HG03175 (cell line): ENCODE data around the gene EXOSC5.
"Not testable (repeated sequence)": the region's sequence is repeated elsewhere in the genome, so short reads cannot be mapped to it uniquely, and the experiment has no call there.

ENCODE experiments used
- ATAC-seq: cut with Tn5 transposase; IDR thresholded peaks from one replicate; pipeline ENCODE4 v1.9.1; 2021; ENCODE audit warnings: mild to moderate bottlenecking, moderate library complexity; ENCODE audit not compliant: unreplicated experiment

The EXOSC5 gene

DNA sequence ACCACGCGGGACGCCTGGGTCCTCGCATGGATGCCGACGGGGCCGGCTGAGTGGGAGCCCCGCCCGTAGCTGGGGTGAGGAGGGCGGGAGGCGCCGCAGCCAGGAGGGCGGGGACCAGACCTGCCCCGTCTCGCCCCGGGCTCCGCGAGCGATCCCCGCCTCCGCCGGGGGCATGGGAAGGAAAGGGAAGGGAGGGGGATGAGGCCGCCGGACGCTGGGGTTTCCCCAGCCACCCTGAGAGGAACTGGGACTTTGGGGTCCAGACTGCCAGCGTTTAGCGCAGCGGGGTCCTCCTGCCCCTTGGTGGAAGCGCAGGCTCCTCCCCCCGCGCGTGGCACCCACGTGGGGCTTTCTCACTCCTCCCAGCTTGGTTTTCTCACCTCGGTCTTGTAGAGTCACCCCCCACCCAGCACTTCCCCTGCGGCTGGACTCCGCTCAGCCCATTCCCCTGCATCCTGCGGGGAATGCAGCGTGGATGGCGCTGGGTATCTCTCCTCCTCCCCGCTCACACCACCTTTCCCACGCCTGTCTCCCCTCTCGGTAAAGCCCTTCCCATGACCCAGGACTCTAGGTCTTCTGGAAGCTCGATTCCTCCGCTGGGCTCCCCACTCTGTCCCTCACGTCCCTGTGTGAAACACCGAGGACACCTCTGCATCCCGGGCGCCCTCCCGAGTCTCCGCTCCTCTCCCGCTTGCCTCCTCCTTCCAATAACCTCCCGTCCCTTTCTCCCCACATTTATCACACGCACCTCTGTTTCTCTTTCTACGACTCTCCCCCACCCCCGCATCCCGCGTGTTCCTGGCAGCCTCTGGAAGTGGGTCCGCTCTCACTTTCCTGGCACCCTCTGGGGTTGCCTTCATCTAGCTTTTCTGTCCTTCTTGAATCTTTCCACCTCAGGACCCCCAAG lies 45.6 kb downstream of the EXOSC5 start:
- ATAC-seq, result peak; percentile 37

DNA sequence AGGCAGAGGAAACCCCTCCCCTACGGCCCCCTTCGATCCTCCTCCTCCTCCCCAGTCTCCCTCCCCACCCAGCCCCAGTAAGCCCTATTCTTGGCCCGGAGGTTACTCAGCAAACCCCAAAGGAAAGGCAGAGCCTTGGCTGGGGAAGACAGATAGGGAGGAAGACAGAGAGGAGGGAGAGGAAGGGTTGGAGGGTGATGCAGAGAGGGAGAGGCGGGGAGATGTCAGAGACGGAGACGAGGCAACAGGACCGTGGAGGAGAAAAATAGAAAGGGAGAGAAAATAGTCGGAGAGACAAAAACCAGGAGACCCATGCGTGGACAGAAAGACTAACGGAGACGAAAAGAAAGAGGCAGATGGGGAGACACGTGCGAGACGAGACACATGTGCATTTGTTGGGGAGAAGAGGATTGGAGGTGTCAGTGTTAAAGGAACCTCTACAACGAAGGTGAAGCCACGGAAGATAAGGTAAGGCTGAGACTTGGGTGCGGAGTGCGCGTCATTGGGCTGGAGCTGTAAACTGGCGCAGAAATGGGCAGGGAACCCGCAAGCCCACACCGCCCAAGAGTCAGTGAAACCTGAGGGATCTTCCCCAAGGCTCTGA lies 46.3 kb downstream of the EXOSC5 start:
- peak; percentile 3 for ATAC-seq

DNA sequence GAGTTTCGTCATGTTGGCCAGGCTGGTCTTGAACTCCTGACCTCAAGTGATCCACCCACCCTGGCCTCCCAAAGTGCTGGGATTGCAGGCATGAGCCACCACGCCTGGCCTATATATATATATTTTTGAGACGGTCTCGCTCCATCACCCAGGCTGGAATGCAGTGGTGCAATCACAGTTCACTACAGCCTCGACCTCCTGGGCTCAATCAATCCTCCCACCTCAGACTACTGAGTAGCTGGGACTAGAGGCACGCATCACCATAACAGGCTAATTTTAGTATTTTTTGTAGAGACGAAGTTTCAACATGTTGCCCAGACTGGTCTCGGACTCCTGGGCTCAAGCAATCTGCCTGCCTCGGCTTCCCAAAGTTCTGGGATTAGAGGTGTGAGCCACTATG lies 50.2 kb downstream of the EXOSC5 start:
- not testable (repeated sequence) for ATAC-seq

DNA sequence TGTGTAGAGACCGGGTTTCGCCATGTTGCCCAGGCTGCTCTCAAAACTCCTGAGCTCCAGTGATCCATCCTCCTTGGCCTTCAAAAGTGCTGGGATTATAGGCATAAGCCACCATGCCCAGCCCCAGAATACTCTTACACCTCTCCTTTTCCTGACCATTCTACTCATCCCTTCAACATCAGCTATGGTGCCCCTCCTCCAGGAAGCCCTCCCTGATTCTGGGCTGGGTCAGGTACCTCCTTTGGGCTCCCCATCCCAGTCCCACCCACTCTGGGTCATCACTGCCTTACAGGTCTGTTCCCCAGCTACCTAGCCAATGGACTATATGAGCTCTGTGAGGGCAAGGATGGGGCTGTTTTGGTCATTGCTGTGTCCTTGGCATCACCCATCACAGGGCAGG lies 53.0 kb downstream of the EXOSC5 start:
- no peak for ATAC-seq

DNA sequence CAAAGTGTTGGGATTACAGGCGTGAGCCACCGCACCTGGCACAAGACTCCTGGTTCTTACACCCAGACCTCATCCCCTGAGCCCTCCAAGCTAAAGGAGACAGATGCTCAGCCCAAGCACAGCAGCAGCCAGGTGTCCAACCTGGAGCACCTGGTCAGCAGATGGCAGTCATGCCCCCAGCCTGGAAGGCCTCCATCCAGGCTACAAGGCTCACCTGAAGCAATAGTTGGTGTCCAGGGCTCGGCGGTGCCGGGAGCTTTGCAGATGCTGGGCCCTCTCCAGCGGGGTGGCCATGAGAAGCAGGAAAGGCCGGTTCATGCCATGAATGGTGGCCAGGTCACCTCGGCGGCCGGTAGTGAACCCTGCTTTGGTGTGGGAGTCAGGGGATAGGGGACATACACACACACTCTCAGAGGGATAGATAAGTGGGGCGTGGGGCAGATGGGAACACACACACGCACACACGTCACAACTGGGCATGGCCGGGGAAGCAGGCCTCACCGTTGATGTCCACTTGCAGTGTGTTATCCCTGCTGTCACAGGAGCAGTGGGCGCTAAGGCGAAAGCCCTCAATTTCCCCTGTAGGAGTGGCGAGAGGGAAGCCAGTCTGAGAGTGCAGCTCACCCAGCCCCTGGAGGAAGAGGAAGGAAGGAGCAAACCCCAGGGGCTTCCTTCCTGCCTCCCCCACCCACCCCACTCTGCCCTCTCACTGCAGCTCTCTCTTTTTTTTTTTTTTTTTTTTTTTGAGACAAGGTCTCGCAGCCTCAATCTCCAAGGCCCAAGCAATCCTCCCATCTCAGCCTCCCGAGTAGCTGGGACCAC lies 55.3 kb downstream of the EXOSC5 start:
- ATAC-seq, result no peak

DNA sequence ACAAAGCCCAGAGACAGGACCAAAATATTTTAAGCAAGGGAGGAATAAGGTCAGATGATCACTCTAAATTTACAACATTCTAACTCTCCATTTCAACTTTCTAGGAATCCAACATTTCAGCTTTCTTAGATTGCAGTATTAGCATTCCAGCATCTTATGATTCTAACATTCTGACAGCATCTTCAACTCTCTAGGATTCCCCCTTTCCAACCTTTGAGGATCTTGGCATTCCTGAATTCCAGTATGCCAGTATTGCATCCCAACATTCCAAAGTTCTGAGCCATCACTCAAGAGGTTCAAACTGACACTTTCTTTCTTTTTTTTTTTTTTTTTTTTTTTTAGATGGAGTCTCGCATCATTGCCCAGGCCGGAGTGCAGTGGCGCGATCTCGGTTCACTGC lies 57.2 kb downstream of the EXOSC5 start:
- ATAC-seq, result no peak
